Activated T-helper 17 cell treated with anti-CD3 and anti-CD28 coated beads, Interleukin-2, amount 50 U/mL, for 72 hours (primary cell): ENCODE data around the gene TSPEAR. TPM values are rescaled to one million over a fixed set of nuclear protein-coding genes. Genes with fewer than 3 reads are reported as not detected.
"Not testable (repeated sequence)": the region's sequence is repeated elsewhere in the genome, so short reads cannot be mapped to it uniquely, and the experiment has no call there.

Experiments
- ATAC-seq: fragments of 150-1000 bp; cut with Tn5 transposase; replicated peaks from 2 replicates; pipeline ENCODE4 v1.10.0; 2021; ENCODE audit warnings: mild to moderate bottlenecking, moderate library complexity
- H3K27ac Mint-ChIP-seq: one replicate; pipeline ENCODE4 v1.8.0; 2022; ENCODE audit warnings: mixed read lengths
- H3K27me3 Mint-ChIP-seq: one replicate; pipeline ENCODE4 v1.8.0; 2022; ENCODE audit warnings: mixed read lengths
- H3K36me3 Mint-ChIP-seq: one replicate; pipeline ENCODE4 v1.8.0; 2022; ENCODE audit warnings: low read depth, mild to moderate bottlenecking, mixed read lengths
- H3K4me1 Mint-ChIP-seq: one replicate; pipeline ENCODE4 v1.8.0; 2022; ENCODE audit warnings: mixed read lengths
- H3K4me3 Mint-ChIP-seq: one replicate; pipeline ENCODE4 v1.8.0; 2022; ENCODE audit warnings: mild to moderate bottlenecking, mixed read lengths
- H3K9me3 Mint-ChIP-seq: one replicate; pipeline ENCODE4 v1.8.0; 2022; ENCODE audit warnings: mixed read lengths
- total RNA-seq, 2 donors: library from RNA; stranded (reverse); gene quantifications; one replicate each; pipeline ENCODE4 v1.2.3, GENCODE V29; 2022

The TSPEAR gene
- total RNA-seq, 2 donors from 2014 or later, result 0.08 TPM; not detected in 1

- Mint-ChIP-seq H3K4me3 (no peak overlapping the region), H3K27me3 (no peaks in the 10 kb centered on the region), H3K9me3 (peaks cover 17% of the 10 kb centered on the region), H3K36me3 (no peaks in the 10 kb centered on the region), H3K27ac (no peak overlapping the region), H3K4me1 (no peaks in the 10 kb centered on the region)
- ATAC-seq, result no peak
These were observed 131.6 kb downstream of the TSPEAR start for GRCh38 chr21:44579833-44580144.

DNA sequence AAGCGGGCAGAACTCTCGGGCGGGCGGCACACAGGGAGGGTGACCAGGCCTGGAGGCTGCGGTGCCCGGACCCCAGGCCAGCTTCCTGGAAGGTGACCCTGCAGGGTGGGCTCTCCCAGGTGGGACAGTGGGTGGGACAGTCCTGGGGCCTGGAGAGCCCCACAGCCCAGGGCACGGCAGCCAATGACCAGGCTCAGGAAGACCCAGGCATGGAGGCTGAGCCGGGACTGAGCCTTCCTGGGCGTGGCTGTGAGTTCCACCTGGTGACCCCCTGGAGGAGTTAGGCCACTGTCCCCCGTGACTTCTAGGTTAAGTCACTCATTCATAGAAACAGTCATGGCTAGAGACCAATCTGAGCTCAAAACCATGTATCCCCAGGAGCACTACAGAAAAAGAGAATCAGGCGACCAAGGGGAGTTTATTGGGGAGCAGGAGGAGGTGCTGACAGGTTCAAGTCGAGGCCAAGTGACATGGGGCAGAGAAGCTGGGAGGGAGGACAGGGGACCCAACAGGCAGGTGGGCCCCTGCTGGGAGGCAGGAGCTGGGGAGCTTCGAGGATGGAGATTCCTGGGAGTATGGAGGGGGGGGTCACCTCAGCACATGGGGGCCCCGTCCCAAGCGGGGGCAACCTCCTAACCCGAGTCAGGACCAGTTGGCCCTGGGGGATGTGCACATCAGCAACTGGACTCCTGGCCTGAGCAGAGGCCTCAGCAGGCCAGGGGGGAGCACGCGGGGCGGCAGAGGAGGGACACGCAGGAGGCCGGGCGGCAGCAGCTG lies 132.1 kb downstream of the TSPEAR start:
- Mint-ChIP-seq H3K27me3 (no peaks in the 10 kb centered on the region), H3K4me3 (no peak overlapping the region), H3K4me1 (no peaks in the 10 kb centered on the region), H3K36me3 (no peaks in the 10 kb centered on the region), H3K9me3 (peaks cover 17% of the 10 kb centered on the region), H3K27ac (no peak overlapping the region)
- ATAC-seq, result no peak

DNA sequence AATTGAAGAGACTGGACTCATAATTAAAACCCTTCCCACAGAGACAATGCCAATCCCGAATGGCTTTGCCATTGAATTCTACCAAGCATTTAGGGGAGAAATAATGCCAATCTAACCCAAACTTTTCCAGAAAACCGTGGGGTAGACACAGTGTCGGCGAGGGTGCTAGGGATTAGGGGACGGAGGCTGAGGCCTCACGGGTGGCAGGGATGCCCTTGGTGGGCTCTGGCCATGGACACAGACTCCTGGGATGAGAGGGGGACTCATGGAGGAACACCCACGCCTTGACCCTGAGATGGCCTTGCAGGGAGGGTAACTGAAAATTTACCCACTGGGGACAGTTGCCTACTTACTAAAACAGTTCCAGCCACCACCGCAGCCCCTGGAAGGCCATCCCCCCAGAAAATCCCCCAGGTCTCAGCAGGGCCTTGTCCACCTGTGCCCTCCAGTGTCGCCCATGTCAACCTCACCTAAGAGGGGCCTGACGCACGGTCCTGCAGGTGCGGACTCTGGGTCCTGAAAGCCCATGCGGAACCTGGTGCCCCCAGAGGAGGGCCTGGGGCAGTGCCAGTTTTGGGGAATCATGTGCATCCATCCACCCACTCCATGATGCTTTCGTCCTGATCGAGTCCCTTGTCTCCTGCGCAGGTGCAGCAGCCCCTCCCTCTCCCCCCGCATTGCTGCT lies 132.9 kb downstream of the TSPEAR start:
- Mint-ChIP-seq H3K36me3 (no peaks in the 10 kb centered on the region), H3K9me3 (peaks cover 17% of the 10 kb centered on the region), H3K4me1 (no peaks in the 10 kb centered on the region), H3K27ac (no peak overlapping the region), H3K4me3 (no peak overlapping the region), H3K27me3 (no peaks in the 10 kb centered on the region)
- ATAC-seq, result no peak

- no peaks in the 10 kb centered on the region for H3K4me1 Mint-ChIP-seq
- no peak overlapping the region for H3K27ac Mint-ChIP-seq
- no peak overlapping the region for H3K4me3 Mint-ChIP-seq
- H3K9me3 Mint-ChIP-seq, result peaks cover 9% of the 10 kb centered on the region
- peaks cover 3% of the 10 kb centered on the region for H3K27me3 Mint-ChIP-seq
- ATAC-seq, result no peak
- H3K36me3 Mint-ChIP-seq, result no peaks in the 10 kb centered on the region
These were observed 135.3 kb downstream of the TSPEAR start for GRCh38 chr21:44576025-44576420.

DNA sequence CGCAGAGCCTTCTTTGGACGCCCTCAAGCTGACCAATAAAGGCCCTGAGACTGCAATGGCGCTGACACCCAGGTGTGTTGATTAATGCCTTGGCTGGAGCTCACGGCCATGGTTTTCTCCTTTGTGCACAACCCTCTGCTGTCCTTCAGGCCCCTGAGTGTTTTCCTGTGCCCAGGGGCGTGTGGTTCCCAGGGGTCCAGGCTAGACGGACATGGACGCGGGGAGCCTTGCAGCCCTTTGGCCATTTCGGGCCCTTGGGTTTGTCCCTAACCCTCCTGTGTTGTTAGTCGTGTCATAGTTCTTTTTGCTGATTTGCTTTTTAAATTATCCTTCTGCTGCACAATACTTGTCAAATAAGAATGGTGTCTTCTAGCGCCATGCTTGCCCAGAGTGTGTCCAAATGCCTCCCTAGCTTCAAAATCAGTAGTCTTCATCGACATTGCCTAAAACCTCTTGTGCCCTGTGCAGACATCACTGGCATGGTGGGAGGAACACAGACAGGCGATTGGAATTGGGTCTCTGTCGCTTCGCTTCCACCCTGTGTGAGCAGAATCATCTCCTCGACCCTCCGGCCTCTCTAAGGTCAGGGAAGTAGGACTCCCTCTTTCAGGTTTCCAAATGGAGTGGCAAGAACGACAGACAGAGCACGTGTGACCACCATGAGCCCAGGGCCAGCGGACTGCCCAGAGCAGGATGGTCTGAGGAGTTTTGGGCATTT lies 135.9 kb downstream of the TSPEAR start:
- no peak overlapping the region for H3K4me3 Mint-ChIP-seq
- H3K36me3 Mint-ChIP-seq, result no peaks in the 10 kb centered on the region
- no peak for ATAC-seq
- no peaks in the 10 kb centered on the region for H3K4me1 Mint-ChIP-seq
- H3K9me3 Mint-ChIP-seq, result peaks cover 7% of the 10 kb centered on the region
- H3K27ac Mint-ChIP-seq, result peak overlapping the region; percentile 48
- peaks cover 3% of the 10 kb centered on the region for H3K27me3 Mint-ChIP-seq

DNA sequence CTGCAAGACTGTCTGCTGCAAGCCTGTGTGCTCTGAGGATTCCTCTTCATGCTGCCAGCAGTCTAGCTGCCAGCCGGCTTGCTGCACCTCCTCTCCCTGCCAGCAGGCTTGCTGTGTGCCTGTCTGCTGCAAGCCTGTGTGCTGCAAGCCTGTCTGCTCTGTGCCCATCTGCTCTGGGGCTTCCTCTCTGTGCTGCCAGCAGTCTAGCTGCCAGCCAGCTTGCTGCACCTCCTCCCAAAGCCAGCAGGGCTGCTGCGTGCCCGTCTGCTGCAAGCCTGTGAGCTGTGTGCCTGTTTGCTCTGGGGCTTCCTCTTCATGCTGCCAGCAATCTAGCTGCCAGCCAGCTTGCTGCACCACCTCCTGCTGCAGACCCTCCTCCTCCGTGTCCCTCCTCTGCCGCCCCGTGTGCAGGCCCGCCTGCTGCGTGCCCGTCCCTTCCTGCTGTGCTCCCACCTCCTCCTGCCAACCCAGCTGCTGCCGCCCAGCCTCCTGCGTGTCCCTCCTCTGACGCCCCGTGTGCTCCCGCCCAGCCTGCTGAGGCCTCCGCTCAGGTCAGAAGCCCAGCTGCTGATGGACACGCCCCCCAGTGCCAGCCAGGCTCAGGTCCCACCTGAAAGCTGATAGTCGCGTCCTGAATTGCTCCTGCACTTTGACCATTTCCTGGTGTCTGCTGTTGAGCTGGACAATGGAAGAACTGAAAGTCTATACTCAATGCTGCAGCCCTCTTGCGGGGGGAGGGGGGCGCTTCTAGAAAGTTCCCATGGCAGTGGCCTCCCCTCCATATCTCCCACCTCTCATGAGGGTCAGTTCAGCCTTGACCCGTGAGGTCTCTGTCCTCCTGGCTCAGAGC lies 136.7 kb downstream of the TSPEAR start:
- Mint-ChIP-seq H3K27me3 (peaks cover 3% of the 10 kb centered on the region), H3K36me3 (no peaks in the 10 kb centered on the region), H3K4me1 (no peaks in the 10 kb centered on the region), H3K4me3 (no peak overlapping the region), H3K9me3 (peaks cover 7% of the 10 kb centered on the region), H3K27ac (peak overlapping the region; percentile 48)
- no peak for ATAC-seq

DNA sequence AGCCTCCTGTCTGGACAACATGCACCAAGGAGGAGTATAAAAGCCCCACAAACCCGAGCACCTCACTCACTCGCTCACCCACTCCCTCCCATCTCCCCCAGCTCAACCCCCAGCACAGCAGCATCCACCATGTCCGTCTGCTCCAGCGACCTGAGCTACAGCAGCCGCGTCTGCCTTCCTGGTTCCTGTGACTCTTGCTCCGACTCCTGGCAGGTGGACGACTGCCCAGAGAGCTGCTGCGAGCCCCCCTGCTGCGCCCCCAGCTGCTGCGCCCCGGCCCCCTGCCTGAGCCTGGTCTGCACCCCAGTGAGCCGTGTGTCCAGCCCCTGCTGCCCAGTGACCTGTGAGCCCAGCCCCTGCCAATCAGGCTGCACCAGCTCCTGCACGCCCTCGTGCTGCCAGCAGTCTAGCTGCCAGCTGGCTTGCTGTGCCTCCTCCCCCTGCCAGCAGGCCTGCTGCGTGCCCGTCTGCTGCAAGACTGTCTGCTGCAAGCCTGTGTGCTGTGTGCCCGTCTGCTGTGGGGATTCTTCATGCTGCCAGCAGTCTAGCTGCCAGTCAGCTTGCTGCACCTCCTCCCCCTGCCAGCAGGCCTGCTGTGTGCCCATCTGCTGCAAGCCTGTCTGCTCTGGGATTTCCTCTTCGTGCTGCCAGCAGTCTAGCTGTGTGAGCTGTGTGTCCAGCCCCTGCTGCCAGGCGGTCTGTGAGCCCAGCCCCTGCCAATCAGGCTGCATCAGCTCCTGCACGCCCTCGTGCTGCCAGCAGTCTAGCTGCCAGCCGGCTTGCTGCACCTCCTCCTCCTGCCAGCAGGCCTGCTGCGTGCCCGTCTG lies 137.5 kb downstream of the TSPEAR start, which contains the start of gene KRTAP10-4:
Gene KRTAP10-4 (plus strand): TSS at position 100 of the 827 bp plus-strand sequence. CDS start 30 bp downstream, at position 130.
- H3K9me3 Mint-ChIP-seq, H3K4me3 Mint-ChIP-seq, H3K36me3 Mint-ChIP-seq, H3K27ac Mint-ChIP-seq, H3K27me3 Mint-ChIP-seq, H3K4me1 Mint-ChIP-seq, ATAC-seq: not testable (repeated sequence)

- ATAC-seq, result no peak
- H3K9me3 Mint-ChIP-seq, result peaks cover 7% of the 10 kb centered on the region
- H3K4me3 Mint-ChIP-seq, result no peak overlapping the region
- no peaks in the 10 kb centered on the region for H3K36me3 Mint-ChIP-seq
- H3K27me3 Mint-ChIP-seq, result peaks cover 3% of the 10 kb centered on the region
- H3K4me1 Mint-ChIP-seq, result no peaks in the 10 kb centered on the region
- H3K27ac Mint-ChIP-seq, result no peak overlapping the region
These were observed 138.3 kb downstream of the TSPEAR start for GRCh38 chr21:44572959-44573583.

GRCh38 chr21:44571844-44572782 lies 139.3 kb downstream of the TSPEAR start:
- H3K4me1 Mint-ChIP-seq, result no peaks in the 10 kb centered on the region
- H3K27ac Mint-ChIP-seq, result no peak overlapping the region
- peaks cover 4% of the 10 kb centered on the region for H3K9me3 Mint-ChIP-seq
- no peak overlapping the region for H3K4me3 Mint-ChIP-seq
- H3K36me3 Mint-ChIP-seq, result no peaks in the 10 kb centered on the region
- peaks cover 3% of the 10 kb centered on the region for H3K27me3 Mint-ChIP-seq
- ATAC-seq, result no peak

GRCh38 chr21:44571296-44571695 lies 140.1 kb downstream of the TSPEAR start:
- no peaks in the 10 kb centered on the region for H3K4me1 Mint-ChIP-seq
- no peak overlapping the region for H3K27ac Mint-ChIP-seq
- no peaks in the 10 kb centered on the region for H3K36me3 Mint-ChIP-seq
- peaks cover 3% of the 10 kb centered on the region for H3K27me3 Mint-ChIP-seq
- no peaks in the 10 kb centered on the region for H3K9me3 Mint-ChIP-seq
- no peak overlapping the region for H3K4me3 Mint-ChIP-seq
- ATAC-seq, result no peak

- Mint-ChIP-seq H3K36me3 (no peaks in the 10 kb centered on the region), H3K27ac (no peak overlapping the region), H3K4me1 (peaks cover 5% of the 10 kb centered on the region), H3K27me3 (peaks cover 3% of the 10 kb centered on the region), H3K9me3 (no peaks in the 10 kb centered on the region), H3K4me3 (no peak overlapping the region)
- ATAC-seq, result no peak
These were observed 141.4 kb downstream of the TSPEAR start for GRCh38 chr21:44569861-44570517.
